GM12874 (cell line): ENCODE results near the gene INSC.

Experiments used
- CTCF ChIP-seq: IDR thresholded peaks from 2 replicates; pipeline ENCODE4 v1.5.1; 2011; ENCODE audit warnings: low read depth, mild to moderate bottlenecking, control low read depth, low read length, moderate library complexity; ENCODE audit not compliant: insufficient read depth

The INSC gene

GRCh38 chr11:15208378-15209222, 93.9 kb downstream of the INSC start:
- TF ChIP-seq CTCF: peak; percentile 92

GRCh38 chr11:15212876-15213275, 98.2 kb downstream of the INSC start:
- TF ChIP-seq CTCF: no peak

GRCh38 chr11:15213471-15214231, 98.9 kb downstream of the INSC start:
- TF ChIP-seq CTCF: no peak

GRCh38 chr11:15215005-15215404, 100.3 kb downstream of the INSC start:
- no peak for TF ChIP-seq CTCF

GRCh38 chr11:15216678-15217077, 102.0 kb downstream of the INSC start:
- TF ChIP-seq CTCF: peak; percentile 49

GRCh38 chr11:15217416-15217815, 102.7 kb downstream of the INSC start:
- TF ChIP-seq CTCF: no peak

- TF ChIP-seq CTCF: no peak
These were observed 108.1 kb downstream of the INSC start for GRCh38 chr11:15222777-15223176.
